HPDE6-E6E7 (cell line): Measurements from ENCODE around the gene TUSC2.

Source experiments
- DNase-seq: peaks from one replicate; pipeline ENCODE4 v3.0.0; 2011; ENCODE audit warnings: missing footprints; ENCODE audit errors: extremely low spot score

Gene TUSC2, protein sequence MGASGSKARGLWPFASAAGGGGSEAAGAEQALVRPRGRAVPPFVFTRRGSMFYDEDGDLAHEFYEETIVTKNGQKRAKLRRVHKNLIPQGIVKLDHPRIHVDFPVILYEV

DNA sequence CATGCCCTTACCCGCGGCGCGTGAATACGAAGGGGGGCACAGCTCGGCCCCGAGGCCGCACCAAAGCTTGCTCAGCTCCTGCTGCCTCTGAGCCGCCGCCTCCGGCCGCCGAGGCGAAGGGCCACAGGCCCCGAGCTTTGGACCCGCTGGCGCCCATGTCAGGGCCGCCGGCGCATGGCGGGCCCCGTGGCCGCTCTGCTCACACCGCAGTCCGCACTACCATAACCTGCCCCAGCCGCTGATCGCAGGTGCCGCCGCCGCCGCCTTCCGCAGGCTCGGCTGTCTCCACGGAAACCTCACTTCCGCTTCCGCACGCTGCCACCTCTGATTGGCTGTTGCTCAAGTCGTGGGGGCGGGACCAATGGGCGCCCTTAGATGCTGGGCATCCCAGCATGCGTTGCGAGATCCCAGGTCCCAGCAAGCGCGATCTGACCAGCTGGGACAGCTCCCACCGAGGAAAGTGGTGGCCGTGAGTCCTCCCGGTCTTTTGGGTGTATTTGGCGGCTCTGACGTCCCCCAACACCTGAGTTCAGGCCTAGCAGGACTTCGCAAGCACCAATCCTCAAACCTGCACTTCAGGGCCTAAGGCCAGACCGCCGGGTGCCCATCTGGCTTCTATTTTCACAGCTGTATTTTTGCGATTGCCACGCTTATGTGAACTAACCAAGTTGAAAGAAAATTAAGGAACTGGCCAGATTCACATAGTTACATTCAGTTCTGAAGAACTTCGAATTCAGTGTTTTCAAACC is at the start of gene TUSC2:
TUSC2 (minus strand) TSS at position 281 of the 749 bp plus-strand sequence; CDS start at position 157, 124 bp downstream.
- DNase-seq, result peak; percentile 67

DNA sequence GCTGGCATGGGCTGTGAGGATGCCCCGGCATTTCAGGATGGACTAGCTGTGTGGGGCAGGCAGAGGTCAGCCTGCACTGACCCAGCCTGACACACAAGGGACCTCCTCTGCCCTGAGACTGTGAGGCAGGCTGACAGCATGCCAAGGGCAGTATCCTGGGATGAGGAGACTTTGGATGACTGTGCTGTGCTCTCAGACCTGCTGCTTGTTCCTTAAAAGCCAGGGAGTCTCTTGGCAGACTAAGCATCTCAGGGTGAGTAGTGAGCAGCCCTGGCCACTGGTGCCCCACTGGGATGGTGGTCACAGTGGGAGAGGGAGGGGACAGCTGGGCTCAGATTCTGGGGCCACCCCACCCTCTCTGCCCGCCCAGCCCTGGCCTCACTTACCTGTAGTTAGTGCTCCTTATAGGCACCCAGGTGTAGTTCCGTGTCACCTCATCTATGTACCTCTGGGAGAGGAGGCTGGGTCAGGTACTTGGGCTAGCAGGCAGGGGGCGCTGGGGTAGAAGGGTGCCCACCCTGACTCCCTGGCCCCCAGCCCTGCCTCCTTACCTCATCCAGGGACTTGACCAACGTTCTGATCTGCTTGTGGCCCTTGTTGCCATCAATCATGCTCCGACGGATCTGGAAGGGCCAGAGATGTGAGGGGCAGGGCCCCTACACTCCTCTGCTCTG is 47.4 kb upstream of the TUSC2 start:
- no peak for DNase-seq

DNA sequence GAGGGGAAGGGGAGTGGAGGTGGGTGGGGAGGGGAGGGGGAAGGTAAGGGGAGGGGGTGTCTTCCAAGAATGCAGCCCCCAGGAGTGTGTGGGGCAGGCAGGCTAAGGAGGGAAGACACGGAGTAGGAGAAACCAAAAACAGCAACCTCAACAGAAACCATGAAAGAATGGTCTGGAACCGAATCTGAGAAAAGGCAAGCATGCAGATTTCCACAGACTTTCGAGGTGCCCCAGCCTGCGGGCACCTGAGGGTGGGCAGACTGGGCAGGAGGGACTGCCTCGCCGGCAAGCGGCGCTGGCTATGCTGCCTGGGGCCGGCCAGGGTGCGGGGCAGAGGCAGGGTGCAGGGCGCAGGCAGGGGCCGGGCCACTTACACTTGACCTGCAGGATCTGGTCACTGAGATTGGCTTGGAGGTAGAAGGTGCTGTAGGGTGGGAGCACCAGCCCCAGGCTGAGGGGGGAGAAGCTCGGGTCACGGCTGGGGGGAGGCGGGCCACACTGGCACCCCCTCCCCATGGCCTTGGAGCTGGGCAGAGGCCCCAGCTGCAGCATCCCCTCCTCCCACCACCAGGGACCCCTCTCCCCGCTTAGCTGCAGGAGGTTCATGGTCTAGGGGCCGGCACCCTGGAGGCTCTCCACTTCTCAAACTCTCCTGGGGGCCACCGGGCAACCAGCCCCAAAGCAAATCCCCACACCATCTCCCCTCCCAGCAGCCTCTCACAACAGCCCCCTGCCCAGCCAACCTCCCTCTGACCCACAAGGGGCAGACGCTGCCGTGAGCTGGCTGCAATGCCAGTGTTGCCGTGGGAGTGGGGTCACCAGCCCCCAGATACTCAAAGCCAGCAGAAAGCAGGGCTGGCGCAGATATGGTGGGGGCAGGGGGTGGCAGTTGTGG is 46.6 kb upstream of the TUSC2 start:
- no peak for DNase-seq

DNA sequence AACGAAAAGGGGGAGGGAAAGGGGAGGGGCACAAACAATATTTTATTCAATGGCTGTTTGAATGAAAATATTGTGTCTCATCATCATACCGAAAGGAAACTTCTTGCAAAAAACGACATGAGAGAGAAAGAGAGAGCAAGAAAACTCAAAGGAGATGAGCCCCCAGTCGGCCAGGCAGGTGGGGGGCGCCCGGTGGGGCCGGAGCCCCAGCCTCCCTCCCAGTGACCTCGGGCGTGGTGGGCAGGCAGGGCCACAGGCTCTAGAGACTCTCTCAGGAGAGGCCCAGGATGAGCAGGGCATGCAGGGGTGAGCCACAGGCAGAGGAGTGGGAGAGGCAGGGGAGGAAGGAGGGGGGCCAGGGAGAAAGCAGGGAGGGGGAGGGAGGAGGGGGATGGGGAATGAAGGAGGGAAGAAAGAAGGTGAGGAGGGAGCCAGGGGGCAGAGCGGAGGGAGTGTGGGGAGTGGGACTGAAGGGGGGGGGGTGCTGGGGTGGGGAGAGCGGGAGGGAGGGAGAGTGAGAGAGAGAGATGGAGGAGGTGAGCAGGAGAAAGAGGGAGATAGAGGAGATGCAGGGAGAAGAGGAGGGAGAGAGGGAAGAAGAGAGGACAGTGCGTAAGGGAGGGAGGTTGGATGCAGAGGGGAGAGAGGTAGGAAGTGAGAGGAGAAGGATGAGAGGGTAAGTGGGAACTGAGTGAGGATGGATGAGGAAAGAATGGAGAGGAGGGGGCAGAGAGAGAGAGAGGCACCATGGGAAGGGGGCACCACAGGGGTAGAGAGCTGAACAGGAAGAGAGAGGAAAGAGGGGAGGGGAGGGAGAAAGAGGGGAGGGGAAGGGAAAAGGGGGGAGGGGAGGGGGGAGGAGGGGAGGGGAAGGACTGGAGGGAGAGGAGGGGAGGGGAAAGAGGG is 45.4 kb upstream of the TUSC2 start:
- DNase-seq, result no peak

DNA sequence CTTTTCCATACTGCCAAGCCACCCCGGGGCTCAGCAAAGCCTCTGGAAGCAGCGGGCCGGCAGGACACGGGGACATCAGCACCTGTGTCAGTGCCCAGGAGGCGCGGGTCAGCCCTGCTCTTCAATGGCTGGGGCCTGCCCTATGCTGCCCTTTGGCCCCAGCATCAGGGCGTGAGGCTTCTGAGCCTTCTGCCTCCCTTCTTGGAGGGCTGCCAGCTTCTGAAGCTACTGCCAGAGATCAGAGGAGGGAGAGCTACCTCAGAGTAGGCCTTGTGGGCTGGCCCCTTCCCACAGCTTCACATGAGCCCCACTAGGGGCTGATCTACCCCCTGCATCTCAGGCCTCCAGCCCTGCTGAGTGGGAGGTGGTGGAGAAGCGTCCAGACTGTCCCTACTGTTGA is 44.3 kb upstream of the TUSC2 start:
- DNase-seq, result no peak

DNA sequence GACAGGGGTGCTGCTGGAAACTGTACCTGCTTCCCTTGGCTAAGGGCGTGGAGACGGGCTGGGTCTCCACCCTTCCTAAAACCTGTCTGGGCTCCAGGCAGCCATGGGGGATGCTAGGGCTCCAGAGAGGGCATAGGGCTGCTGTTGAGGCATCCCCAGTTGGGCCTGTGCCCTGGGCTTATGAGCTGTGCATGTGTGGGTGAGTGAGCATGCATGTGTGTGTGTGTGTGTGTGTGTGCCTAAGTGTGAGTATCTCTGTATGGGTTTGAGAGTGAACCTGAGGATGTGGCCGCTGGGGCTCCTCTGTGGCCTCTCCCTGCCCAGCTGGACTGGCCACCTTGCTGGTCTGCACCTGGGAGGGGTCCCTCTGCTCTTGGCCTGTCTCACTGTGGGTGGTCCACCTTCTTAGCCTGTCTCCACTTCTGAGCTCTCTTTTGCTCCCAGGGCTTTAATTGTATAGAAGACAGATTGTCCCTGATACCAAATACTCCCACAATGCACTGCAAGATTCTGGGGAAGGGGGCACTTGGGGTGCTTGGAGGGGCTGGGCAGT is 43.2 kb upstream of the TUSC2 start:
- no peak for DNase-seq

DNA sequence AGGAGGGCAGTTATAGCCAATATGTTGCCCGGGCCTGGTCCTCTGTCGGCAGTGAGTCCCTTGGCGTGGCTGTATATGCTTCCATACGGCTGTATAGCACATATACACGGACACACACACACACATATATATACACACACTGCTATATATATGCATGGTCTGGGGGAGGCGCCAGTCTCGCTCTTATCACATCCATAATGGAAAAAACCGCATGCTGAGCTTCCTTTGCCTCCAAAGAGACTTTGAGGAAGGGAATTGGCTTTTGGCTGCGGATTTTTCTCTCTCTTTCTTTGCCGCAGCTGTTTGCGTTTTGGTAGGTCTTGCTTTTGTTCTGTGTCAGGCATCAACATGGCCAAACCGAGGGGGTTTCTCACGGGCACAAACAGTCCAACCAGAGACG is 42.6 kb upstream of the TUSC2 start:
- DNase-seq, result no peak

DNA sequence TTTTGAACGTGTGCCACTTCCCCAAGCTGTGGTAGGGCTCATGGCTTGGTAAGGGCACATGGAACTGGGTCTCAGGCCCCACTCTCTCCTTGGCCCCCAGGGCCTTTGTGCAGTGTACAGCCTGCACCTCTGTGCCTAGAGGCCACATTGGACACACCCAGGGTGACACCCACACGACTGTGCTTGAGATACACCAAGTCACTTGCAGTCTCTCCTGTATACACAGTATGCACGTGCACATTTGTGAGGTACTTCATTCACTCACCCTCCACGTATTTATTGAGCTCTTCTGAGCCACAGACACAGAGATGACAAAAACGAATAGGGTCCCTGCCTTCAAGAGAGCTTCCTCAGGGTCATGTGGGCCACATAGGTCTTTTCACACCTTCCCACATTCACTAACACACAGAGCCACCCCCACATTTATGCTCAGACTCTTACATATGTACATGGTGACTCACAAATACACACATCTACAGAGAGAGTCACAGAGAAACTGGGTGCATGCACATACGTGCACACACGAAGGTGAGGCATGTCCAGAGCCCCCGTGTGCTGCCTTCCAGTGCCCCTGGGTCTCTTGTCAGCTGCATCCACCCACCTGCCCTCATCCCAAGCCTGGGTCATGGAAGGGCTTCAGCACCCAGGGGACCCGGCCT is 41.1 kb upstream of the TUSC2 start:
- no peak for DNase-seq

DNA sequence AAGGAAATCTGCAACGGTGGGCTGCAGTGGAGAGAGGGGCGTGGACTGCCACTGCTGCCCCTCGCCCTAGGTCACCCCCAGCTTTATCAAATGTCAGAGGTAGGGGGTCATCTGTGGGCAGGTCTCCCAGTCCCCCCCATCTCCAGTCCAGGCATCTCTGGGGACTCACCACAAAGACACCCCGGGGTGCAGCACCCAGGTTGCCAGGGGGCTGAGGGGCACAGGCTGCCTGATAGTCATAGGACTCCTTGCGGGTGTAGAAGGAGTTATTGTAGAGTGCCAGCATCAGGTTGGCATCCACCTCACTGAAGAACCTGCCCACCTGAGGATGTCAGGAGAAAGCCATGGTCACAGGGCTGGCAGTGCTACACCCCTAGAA is 37.8 kb upstream of the TUSC2 start:
- no peak for DNase-seq

DNA sequence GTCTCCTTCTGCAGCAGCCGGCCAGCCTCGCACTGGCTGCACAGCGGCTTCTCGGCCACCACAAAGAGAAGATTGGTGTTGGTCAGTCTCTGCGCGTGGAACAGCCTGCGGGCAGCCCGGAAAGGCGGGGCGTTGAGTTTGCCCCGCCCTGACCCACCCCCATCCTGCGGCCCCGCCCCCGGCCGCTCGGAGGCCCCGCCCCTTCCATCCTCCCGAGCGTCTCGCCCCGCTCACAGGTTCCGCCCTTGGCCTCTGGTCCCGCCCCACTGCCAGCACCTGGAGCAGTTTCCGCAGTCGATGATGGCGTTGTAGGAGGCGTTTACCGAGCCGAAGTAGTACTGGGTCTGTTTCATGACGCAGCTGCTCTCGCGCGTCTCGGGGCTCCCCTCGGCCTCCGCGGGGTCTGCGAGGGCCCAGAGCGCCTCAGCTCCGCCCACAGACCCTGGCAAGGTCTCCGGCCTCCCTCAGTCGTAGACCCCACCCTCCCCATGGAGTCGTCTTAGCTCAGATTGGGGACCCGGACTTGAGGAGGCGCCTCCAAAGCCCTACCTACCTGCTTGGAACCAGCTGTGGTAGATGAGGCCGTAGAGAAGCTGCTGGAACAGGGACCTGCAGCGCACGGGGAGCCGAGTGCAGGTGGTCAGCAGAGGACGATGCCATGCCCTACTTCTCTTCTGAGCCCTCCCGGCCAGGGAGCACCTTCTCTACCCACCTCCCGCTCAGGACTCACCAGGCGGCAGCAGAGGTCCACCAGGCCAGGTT is 37.2 kb upstream of the TUSC2 start:
- DNase-seq, result peak; percentile 54

DNA sequence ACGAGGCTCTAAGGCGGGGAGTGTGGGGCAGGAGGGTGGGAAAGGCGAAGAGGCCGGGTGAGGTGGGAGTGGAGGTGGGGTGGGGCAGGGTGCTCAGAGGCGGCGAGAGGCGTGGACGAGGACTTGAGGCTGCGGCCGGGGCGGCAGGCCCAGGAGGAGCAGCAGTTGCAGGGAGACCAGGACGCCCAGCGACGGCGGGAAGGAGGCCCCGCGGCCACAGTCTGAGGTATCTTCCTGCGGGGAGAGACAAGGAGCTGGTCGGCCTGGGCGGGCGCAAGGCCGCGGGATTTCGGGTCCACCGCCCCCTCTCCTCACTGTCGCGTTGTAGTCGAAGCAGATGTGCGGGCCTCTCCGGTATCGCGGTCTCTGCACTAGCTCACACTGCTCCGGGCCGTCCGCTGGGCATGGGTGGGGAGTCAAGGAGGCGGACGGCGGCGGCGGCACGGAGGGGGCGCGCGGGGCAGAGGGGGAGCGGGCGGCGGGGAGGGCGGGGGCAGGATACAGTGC is 36.6 kb upstream of the TUSC2 start:
- no peak for DNase-seq

DNA sequence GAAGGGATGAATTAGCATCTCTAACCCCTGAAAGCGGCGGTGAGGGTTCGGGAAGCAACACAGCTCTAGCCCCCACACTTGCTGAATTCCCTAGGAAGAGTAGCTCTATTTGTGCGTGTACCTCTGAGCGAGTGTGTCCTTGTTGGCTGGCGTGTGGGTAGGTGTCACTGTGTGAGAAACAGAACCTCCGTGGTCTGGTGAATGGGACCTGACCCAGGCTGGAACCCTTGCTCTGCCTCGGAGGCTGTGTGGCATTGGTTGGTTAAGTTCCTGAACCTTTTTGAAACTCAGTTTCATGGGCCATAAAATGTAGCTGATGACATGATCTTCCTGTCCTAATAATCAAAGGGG is 31.7 kb upstream of the TUSC2 start:
- no peak for DNase-seq

DNA sequence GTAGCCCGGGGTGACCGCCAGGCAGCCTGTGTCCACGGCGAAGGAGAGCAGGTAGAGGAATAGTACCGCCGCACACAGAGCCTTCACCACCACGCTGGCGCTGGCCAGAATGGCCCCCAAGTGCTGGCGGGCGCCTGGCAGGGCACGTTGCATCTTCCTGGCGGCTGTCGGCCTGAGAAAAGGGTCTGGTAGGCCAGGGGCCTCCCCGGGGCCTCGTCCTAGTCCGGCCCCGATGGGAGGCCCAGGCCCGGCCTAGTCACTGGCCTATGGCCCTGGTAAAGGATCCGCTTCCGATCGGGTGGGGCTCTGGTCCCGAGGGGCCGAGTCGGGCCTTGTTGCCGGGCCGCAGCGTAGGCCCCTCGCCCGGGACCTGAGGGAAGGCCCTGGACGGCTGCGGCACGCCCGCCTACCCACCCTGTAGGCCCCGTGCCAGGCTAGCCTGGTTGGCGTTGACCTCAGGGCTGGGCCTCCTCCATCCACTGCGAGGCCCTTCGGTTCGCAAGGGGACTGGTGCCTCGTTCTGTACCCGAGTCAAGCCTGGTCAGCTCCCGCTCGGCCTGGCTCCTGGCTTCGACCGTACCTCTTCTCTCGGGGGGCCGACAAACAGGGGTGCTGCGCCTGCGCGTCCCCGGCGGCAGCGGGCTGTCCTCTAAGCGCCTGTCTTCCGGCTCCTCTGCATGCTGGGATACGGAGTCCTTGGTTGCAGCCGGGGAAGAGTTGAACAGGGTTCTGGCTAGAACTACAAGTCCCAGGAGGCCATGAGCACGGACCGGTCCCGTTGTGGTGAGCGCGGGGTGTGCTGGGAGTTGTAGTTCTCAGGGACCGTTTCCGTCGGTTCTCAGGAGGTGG is 31.1 kb upstream of the TUSC2 start, which contains the start of gene TMEM115:
TMEM115 (minus strand) TSS at position 611 of the 849 bp plus-strand sequence; CDS start at position 153, 458 bp downstream.
- DNase-seq, result peak; percentile 80

DNA sequence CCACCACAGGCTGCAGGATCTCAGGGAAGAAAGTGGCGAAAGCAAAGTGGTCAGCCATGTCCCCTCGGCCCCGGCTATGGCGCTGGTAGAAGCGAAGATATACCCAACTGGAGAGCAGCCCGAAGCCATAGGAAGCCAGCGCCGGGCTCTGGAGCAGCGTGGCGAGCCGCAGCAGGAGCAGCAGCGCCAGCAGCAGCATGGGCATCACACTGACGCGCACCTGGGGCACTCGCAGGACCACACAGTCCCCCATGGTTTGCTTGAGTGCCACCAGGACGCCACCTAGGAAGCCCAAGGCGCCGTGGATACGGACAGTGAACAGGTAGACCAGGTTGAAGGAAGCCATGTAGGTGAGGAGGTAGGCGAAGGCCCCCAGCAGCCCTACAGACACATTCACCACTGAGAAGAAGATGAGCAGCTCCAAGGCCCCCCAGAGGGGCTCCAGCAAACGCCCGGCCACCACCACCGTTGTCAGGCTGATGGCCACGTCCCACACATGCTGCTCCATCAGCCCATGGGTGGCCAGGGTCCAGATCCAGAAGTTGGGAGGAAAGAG is 30.4 kb upstream of the TUSC2 start:
- no peak for DNase-seq

DNA sequence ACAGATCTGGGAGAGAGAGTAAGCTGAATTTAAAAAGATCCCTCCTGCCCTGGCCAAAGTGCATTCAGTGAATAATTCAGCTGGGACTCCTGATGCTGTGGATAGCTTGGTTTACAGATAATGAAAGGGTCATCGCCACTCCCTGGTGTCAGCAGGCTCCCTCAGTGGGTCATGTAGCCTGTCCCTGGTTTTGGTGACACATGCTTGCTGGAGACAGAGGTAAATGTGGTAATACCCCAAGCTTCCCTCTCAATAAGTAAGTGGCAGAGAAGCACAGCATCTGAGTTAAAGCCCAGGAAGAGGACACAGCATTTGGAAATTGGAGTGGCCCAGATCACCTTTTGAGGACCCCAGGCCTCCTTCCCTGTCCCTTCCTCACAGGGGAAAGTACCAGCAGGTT is 29.5 kb upstream of the TUSC2 start:
- no peak for DNase-seq

DNA sequence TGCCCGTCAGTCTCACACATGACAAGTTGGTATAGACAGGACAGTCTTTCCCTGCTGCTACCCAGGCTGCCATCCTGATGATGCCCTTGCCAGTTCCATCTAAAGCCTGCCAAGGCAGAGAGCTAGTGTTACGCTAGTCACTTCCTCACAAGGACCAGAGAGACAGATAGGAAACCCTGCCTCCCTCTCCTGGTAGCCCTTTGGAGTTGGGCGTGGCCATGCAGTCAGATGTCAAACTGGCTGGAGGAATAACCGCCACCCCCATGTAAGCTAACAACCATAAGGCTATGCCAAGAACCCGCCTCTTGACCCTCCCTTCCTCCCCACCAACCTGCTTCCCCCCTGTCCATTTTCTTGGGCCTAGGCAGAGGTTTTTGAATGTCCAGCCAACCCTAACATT is 28.5 kb upstream of the TUSC2 start:
- DNase-seq, result no peak

DNA sequence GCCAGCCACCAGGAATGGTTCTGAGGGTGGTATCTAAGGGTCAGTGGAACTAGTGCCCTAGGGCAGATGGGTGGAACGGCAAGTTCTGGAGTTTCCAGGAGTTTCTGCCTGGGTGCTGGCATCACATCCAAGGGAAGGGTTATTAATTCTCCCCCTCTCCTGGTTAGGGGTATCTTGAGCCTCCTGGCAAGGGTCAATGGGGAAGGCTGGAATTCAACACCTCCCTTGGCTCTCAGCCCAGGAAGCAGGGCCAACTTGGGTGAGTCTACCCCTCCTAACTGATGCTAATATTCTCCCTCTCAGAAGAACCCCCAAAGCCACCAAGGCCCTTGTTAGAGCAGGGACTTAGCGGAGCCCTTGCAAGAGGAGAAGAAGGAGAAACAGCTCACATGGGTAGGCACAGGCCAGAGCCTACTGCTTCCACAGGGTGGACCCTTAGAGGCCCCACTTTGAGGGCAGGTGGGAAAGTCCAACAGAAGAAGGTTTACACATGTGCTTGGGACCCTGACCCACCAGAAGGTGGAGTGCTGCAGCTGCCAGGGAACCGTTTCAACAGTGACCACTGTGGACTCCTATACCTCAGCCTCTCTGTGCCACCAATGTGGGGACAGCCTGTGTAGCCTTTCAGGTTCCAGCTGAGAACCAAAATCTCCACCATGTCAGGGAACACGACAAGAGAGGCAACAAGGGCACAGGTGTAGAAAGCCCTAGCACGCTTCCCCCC is 28.0 kb upstream of the TUSC2 start:
- DNase-seq, result no peak
